HepG2 (cell line): ENCODE measurements around the gene DNM1. TPM values are rescaled to one million over a fixed set of nuclear protein-coding genes. Genes with fewer than 3 reads are reported as not detected.

Experiments used
- ASH2L ChIP-seq: fragments of 300-600, 200-600 bp; sonication (generic); IDR thresholded peaks from 2 replicates; pipeline ENCODE4 v1.7.0; 2017; ENCODE audit warnings: low read depth, mild to moderate bottlenecking, moderate library complexity, mixed read lengths, low read length; ENCODE audit not compliant: insufficient read length
- ATRX ChIP-seq: sonication (generic); formaldehyde crosslinking; IDR thresholded peaks from 2 replicates; pipeline ENCODE4 v1.4.0; 2020; ENCODE audit warnings: missing genetic modification reagents, borderline replicate concordance
- HDAC1 ChIP-seq: sonication (generic); formaldehyde crosslinking; IDR thresholded peaks from 2 replicates; pipeline ENCODE4 v1.5.1; 2020; ENCODE audit warnings: mild to moderate bottlenecking, missing genetic modification reagents
- HNRNPUL1 ChIP-seq: fragments of 200-400 bp; formaldehyde crosslinking; IDR thresholded peaks from 2 replicates; pipeline ENCODE4 v1.6.1; 2017; ENCODE audit warnings: low read depth, mild to moderate bottlenecking, low read length, moderate library complexity
- HOXA9 ChIP-seq: sonication (generic); formaldehyde crosslinking; IDR thresholded peaks from 2 replicates; pipeline ENCODE4 v1.8.1; 2022; ENCODE audit warnings: missing genetic modification reagents, mild to moderate bottlenecking, moderate library complexity, borderline replicate concordance
- JUN ChIP-seq: sonication (generic); formaldehyde crosslinking; IDR thresholded peaks from 2 replicates; pipeline ENCODE4 v1.4.0; 2020; ENCODE audit warnings: mild to moderate bottlenecking, missing genetic modification reagents
- MEF2D ChIP-seq: sonication (generic); formaldehyde crosslinking; IDR thresholded peaks from 2 replicates; pipeline ENCODE4 v1.5.1; 2020; ENCODE audit warnings: mild to moderate bottlenecking, missing genetic modification reagents
- NCOA2 ChIP-seq: sonication (generic); formaldehyde crosslinking; IDR thresholded peaks from 2 replicates; pipeline ENCODE4 v1.8.0; 2022; ENCODE audit warnings: inconsistent platforms
- PTBP1 ChIP-seq: fragments of 200-400 bp; formaldehyde crosslinking; IDR thresholded peaks from 2 replicates; pipeline ENCODE4 v1.6.1; 2018; ENCODE audit warnings: low read length, low read depth; ENCODE audit not compliant: poor library complexity, severe bottlenecking
- ZFP37 ChIP-seq: sonication (generic); formaldehyde crosslinking; IDR thresholded peaks from 2 replicates; pipeline ENCODE4 v1.4.0; 2020; ENCODE audit warnings: missing genetic modification reagents, borderline replicate concordance
- ZFP90 ChIP-seq: sonication (generic); formaldehyde crosslinking; IDR thresholded peaks from 2 replicates; pipeline ENCODE4 v1.8.0; 2022; ENCODE audit warnings: missing genetic modification reagents, mild to moderate bottlenecking, inconsistent platforms, borderline replicate concordance
- ZMYM2 ChIP-seq: sonication (generic); formaldehyde crosslinking; IDR thresholded peaks from 2 replicates; pipeline ENCODE4 v1.8.0; 2022; ENCODE audit warnings: mild to moderate bottlenecking, missing genetic modification reagents
- ZNF225 ChIP-seq: sonication (generic); formaldehyde crosslinking; IDR thresholded peaks from 2 replicates; pipeline ENCODE4 v1.4.0; 2020; ENCODE audit warnings: mild to moderate bottlenecking, missing genetic modification reagents
- ZNF350 ChIP-seq: sonication (generic); formaldehyde crosslinking; IDR thresholded peaks from 2 replicates; pipeline ENCODE4 v1.4.0; 2020; ENCODE audit warnings: mild to moderate bottlenecking, low read depth, missing genetic modification reagents, borderline replicate concordance
- ZNF441 ChIP-seq: sonication (generic); formaldehyde crosslinking; IDR thresholded peaks from 2 replicates; pipeline ENCODE4 v1.7.0; 2021; ENCODE audit warnings: missing genetic modification reagents, borderline replicate concordance
- ZNF550 ChIP-seq: sonication (generic); formaldehyde crosslinking; IDR thresholded peaks from 2 replicates; pipeline ENCODE4 v1.4.0; 2020; ENCODE audit warnings: mild to moderate bottlenecking, missing genetic modification reagents, borderline replicate concordance
- ZNF614 ChIP-seq: IDR thresholded peaks from 2 replicates; pipeline ENCODE4 v1.6.1; 2018; ENCODE audit warnings: missing biosample characterization, missing genetic modification reagents, inconsistent platforms, borderline replicate concordance
- ZNF678 ChIP-seq: sonication (generic); formaldehyde crosslinking; IDR thresholded peaks from 2 replicates; pipeline ENCODE4 v1.4.0; 2020; ENCODE audit warnings: mild to moderate bottlenecking, missing genetic modification reagents
- ZNF746 ChIP-seq: sonication (generic); formaldehyde crosslinking; IDR thresholded peaks from 2 replicates; pipeline ENCODE4 v1.8.0; 2022; ENCODE audit warnings: mild to moderate bottlenecking, missing genetic modification reagents
- ZSCAN20 ChIP-seq: sonication (generic); formaldehyde crosslinking; IDR thresholded peaks from 2 replicates; pipeline ENCODE4 v1.4.0; 2020; ENCODE audit warnings: missing genetic modification reagents, mild to moderate bottlenecking, borderline replicate concordance
- polyA plus RNA-seq, 8 experiments: library from polyadenylated mRNA; depleted of rRNA in 3 of 8; stranded (reverse) in 7 of 8; unstranded in 1 of 8; fragments of >200 nt; fragmentation: Illumina TruSeq in 4 of 8; extraction: Trizol in 4 of 8; gene quantifications; 2 replicates each; pipeline versions ENCODE4 v1.2.1 to v1.2.3, GENCODE V29; 2011 to 2016; ENCODE audit warnings: low read depth in 4 of 8, missing spikeins in 1 of 8, mixed read lengths in 1 of 8; ENCODE audit not compliant: insufficient read depth in 1 of 8
- total RNA-seq, 5 experiments: library from RNA; depleted of rRNA; stranded (reverse); fragments of >200 nt; fragmentation: Illumina TruSeq; extraction: Trizol; gene quantifications; 2 replicates each; pipeline ENCODE4 v1.2.3, GENCODE V29; 2016; ENCODE audit warnings: low read depth in 1 of 5
- TF ChIP-seq, protein P1 (sequence below): IDR thresholded peaks from 2 replicates; pipeline ENCODE4 v1.6.1; 2016; ENCODE audit warnings: mild to moderate bottlenecking, missing biosample characterization, missing genetic modification reagents
- TF ChIP-seq, protein P2 (sequence below): sonication (generic); formaldehyde crosslinking; IDR thresholded peaks from 2 replicates; pipeline ENCODE4 v1.5.0; 2020; ENCODE audit warnings: mild to moderate bottlenecking, missing genetic modification reagents
- TF ChIP-seq, protein P3 (sequence below): sonication (generic); formaldehyde crosslinking; IDR thresholded peaks from 2 replicates; pipeline ENCODE4 v1.4.0; 2020; ENCODE audit warnings: missing genetic modification reagents, borderline replicate concordance

DNM1 gene
- total and polyA plus RNA-seq, 2 of the 13 experiments (the other 11 are each of a cell fraction or from before 2014, with no cell fraction given), result 0.13 to 0.58 TPM

DNA sequence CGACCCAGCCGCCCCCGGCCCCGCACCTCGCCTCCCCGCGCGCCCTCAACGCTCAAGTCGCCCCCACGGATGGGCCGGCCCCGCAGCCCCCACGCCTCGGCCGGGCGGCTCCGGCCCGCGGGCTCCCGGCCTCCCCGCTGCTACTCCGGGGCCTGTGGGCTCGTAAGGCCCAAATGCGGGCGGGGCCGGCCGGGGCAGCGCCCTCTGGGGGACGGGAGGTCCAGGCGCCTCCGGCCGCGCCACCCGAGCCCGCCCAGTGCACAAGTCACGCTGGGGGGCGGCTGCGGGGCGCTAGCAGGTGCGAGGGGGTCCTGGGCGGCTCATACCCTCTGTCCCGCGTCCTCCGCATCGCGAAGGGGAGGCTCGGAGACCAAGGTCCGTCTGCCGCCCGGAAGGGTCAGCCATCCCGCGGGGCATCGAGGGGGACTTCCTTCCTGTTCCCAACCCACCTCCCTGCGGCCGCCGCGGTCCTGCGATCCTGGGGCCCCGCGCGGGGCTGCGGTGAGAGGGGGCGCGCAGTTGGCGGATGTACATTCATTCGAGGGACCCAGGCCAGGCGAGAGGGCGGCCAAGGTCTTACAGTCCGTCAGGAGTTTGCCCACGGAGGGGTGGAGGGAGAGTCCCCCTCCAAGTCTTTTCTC is 11.7 kb upstream of the DNM1 start, which contains the start of gene CIZ1 (continued):
- TF ChIP-seq, protein P1, sequence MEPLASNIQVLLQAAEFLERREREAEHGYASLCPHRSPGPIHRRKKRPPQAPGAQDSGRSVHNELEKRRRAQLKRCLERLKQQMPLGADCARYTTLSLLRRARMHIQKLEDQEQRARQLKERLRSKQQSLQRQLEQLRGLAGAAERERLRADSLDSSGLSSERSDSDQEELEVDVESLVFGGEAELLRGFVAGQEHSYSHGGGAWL, result peak; percentile 24; the same call in 1 of the 2 replicates
- TF ChIP-seq NCOA2, result peak; percentile 21; the same call in 1 of the 2 replicates
- peak; percentile 25; the same call in 1 of the 2 replicates for TF ChIP-seq HNRNPUL1
- 0 out of 2 replicates have a peak, but pooled peaks have one; percentile 37 for TF ChIP-seq ZMYM2 (CRISPR knock-in tag)
- TF ChIP-seq ZNF678 (CRISPR knock-in tag), result peak; percentile 46; the same call in 1 of the 2 replicates
- TF ChIP-seq ASH2L, result peak; percentile 57
- TF ChIP-seq PTBP1, result no peak
- 0 out of 2 replicates have a peak, but pooled peaks have one; percentile 15 for TF ChIP-seq ZNF614 (CRISPR knock-in tag)
- TF ChIP-seq ATRX (CRISPR knock-in tag), result no peak
- 0 out of 2 replicates have a peak, but pooled peaks have one; percentile 40 for TF ChIP-seq ZNF350 (CRISPR knock-in tag)
- TF ChIP-seq ZSCAN20 (CRISPR knock-in tag), result peak; percentile 60; the same call in 1 of the 2 replicates
- TF ChIP-seq ZNF550 (CRISPR knock-in tag), result no peak
- TF ChIP-seq, protein P2, sequence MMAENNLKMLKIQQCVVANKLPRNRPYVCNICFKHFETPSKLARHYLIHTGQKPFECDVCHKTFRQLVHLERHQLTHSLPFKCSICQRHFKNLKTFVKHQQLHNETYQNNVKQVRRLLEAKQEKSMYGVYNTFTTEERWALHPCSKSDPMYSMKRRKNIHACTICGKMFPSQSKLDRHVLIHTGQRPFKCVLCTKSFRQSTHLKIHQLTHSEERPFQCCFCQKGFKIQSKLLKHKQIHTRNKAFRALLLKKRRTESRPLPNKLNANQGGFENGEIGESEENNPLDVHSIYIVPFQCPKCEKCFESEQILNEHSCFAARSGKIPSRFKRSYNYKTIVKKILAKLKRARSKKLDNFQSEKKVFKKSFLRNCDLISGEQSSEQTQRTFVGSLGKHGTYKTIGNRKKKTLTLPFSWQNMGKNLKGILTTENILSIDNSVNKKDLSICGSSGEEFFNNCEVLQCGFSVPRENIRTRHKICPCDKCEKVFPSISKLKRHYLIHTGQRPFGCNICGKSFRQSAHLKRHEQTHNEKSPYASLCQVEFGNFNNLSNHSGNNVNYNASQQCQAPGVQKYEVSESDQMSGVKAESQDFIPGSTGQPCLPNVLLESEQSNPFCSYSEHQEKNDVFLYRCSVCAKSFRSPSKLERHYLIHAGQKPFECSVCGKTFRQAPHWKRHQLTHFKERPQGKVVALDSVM (CRISPR knock-in tag), result peak; percentile 77
- TF ChIP-seq HDAC1 (CRISPR knock-in tag), result peak; percentile 55; the same call in 1 of the 2 replicates
- TF ChIP-seq HOXA9, result 0 out of 2 replicates have a peak, but pooled peaks have one; percentile 17
- TF ChIP-seq JUN (CRISPR knock-in tag), result no peak
- TF ChIP-seq ZNF746 (CRISPR knock-in tag), result peak; percentile 62; the same call in 1 of the 2 replicates
- TF ChIP-seq, protein P3, sequence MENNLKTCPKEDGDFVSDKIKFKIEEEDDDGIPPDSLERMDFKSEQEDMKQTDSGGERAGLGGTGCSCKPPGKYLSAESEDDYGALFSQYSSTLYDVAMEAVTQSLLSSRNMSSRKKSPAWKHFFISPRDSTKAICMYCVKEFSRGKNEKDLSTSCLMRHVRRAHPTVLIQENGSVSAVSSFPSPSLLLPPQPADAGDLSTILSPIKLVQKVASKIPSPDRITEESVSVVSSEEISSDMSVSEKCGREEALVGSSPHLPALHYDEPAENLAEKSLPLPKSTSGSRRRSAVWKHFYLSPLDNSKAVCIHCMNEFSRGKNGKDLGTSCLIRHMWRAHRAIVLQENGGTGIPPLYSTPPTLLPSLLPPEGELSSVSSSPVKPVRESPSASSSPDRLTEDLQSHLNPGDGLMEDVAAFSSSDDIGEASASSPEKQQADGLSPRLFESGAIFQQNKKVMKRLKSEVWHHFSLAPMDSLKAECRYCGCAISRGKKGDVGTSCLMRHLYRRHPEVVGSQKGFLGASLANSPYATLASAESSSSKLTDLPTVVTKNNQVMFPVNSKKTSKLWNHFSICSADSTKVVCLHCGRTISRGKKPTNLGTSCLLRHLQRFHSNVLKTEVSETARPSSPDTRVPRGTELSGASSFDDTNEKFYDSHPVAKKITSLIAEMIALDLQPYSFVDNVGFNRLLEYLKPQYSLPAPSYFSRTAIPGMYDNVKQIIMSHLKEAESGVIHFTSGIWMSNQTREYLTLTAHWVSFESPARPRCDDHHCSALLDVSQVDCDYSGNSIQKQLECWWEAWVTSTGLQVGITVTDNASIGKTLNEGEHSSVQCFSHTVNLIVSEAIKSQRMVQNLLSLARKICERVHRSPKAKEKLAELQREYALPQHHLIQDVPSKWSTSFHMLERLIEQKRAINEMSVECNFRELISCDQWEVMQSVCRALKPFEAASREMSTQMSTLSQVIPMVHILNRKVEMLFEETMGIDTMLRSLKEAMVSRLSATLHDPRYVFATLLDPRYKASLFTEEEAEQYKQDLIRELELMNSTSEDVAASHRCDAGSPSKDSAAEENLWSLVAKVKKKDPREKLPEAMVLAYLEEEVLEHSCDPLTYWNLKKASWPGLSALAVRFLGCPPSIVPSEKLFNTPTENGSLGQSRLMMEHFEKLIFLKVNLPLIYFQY (CRISPR knock-in tag), result peak; percentile 28; the same call in 1 of the 2 replicates
- TF ChIP-seq ZNF441 (CRISPR knock-in tag), result peak; percentile 68
- TF ChIP-seq ZFP90 (CRISPR knock-in tag), result no peak
- TF ChIP-seq MEF2D (CRISPR knock-in tag), result no peak
- peak; percentile 52; the same call in 1 of the 2 replicates for TF ChIP-seq ZFP37 (CRISPR knock-in tag)
- TF ChIP-seq ZNF225, result peak; percentile 9; the same call in 1 of the 2 replicates
